Neuronal stem cell (in vitro differentiated cells): ENCODE results near the gene U2AF1L4.

Source experiments
- DNase-seq: peaks from one replicate; pipeline ENCODE4 v3.0.0-alpha.2; 2013; ENCODE audit warnings: low spot score
- H2AFZ ChIP-seq: one replicate; pipeline ENCODE4 v1.6.1; 2013; ENCODE audit warnings: mild to moderate bottlenecking, low read length, inconsistent platforms
- H2AK5ac ChIP-seq: 2 replicates; pipeline ENCODE4 v1.6.1; 2013; ENCODE audit warnings: low read depth, mild to moderate bottlenecking, inconsistent platforms, low read length, moderate library complexity, mixed read lengths
- H2BK120ac ChIP-seq: 2 replicates; pipeline ENCODE4 v1.6.1; 2013; ENCODE audit warnings: low read depth, mild to moderate bottlenecking, inconsistent platforms, low read length, moderate library complexity, mixed read lengths
- H2BK12ac ChIP-seq: one replicate; pipeline ENCODE4 v1.6.1; 2013; ENCODE audit warnings: low read length, inconsistent platforms
- H2BK15ac ChIP-seq: 2 replicates; pipeline ENCODE4 v1.6.1; 2013; ENCODE audit warnings: mild to moderate bottlenecking, low read length, inconsistent platforms, mixed read lengths
- H2BK5ac ChIP-seq: one replicate; pipeline ENCODE4 v1.6.1; 2013; ENCODE audit warnings: inconsistent platforms, mild to moderate bottlenecking, low read length, moderate library complexity
- H3K14ac ChIP-seq: one replicate; pipeline ENCODE4 v1.6.1; 2013; ENCODE audit warnings: low read length, inconsistent platforms
- H3K18ac ChIP-seq: 2 replicates; pipeline ENCODE4 v1.6.1; 2013; ENCODE audit warnings: low read length, inconsistent platforms
- H3K23ac ChIP-seq: 2 replicates; pipeline ENCODE4 v1.6.1; 2013; ENCODE audit warnings: low read depth, mild to moderate bottlenecking, mixed read lengths, low read length, inconsistent platforms; ENCODE audit not compliant: poor library complexity
- H3K27ac ChIP-seq: replicated peaks from 3 replicates; pipeline ENCODE4 v1.5.1; 2013; ENCODE audit warnings: low read length, inconsistent platforms
- H3K27me3 ChIP-seq, 3 experiments: 2 replicates each; pipeline ENCODE4 v1.6.1; 2013; ENCODE audit warnings: low read length in 3 of 3, mild to moderate bottlenecking in 2 of 3, inconsistent platforms in 1 of 3, low read depth in 1 of 3, mixed read lengths in 1 of 3, moderate library complexity in 1 of 3; ENCODE audit not compliant: control insufficient read depth in 3 of 3, insufficient read depth in 3 of 3
- H3K36me3 ChIP-seq, 2 donors: replicated peaks in 1 of 2; 2 replicates each; pipeline ENCODE4 v1.6.1; 2013; ENCODE audit warnings: low read length in 2 of 2; ENCODE audit not compliant: control insufficient read depth in 2 of 2, insufficient read depth in 2 of 2
- H3K4ac ChIP-seq: 2 replicates; pipeline ENCODE4 v1.6.1; 2013; ENCODE audit warnings: inconsistent platforms, mild to moderate bottlenecking, low read length, moderate library complexity
- H3K4me1 ChIP-seq, 2 donors: 1 replicate in 1 of 2; 2 replicates in 1 of 2; pipeline ENCODE4 v1.6.1; 2013; ENCODE audit warnings: low read length in 2 of 2, low read depth in 1 of 2; ENCODE audit not compliant: control insufficient read depth in 2 of 2, insufficient read depth in 1 of 2
- H3K4me2 ChIP-seq: one replicate; pipeline ENCODE4 v1.6.1; 2013; ENCODE audit warnings: mild to moderate bottlenecking, low read length, inconsistent platforms; ENCODE audit not compliant: insufficient read depth, poor library complexity, severe bottlenecking
- H3K4me3 ChIP-seq, 2 donors: 2 replicates each; pipeline ENCODE4 v1.5.1; 2013; ENCODE audit warnings: low read length in 2 of 2, mild to moderate bottlenecking in 2 of 2, inconsistent platforms in 1 of 2, moderate library complexity in 1 of 2
- H3K79me1 ChIP-seq: one replicate; pipeline ENCODE4 v1.6.1; 2013; ENCODE audit warnings: low read depth, mild to moderate bottlenecking, inconsistent platforms, low read length, moderate library complexity
- H3K9ac ChIP-seq: one replicate; pipeline ENCODE4 v1.6.1; 2013; ENCODE audit warnings: mild to moderate bottlenecking, low read depth, low read length, inconsistent platforms; ENCODE audit not compliant: poor library complexity
- H3K9me3 ChIP-seq, 2 donors: replicated peaks in 1 of 2; 2 replicates each; pipeline versions ENCODE3 to v1.6.1; 2013; ENCODE audit warnings: low read length in 2 of 2, mild to moderate bottlenecking in 2 of 2, inconsistent platforms in 1 of 2, low read depth in 1 of 2, mixed read lengths in 1 of 2, moderate library complexity in 1 of 2; ENCODE audit not compliant: control insufficient read depth in 2 of 2, insufficient read depth in 1 of 2
- H4K8ac ChIP-seq: one replicate; pipeline ENCODE4 v1.6.1; 2013; ENCODE audit warnings: low read depth, mild to moderate bottlenecking, inconsistent platforms, low read length, moderate library complexity
- H4K91ac ChIP-seq: one replicate; pipeline ENCODE4 v1.6.1; 2013; ENCODE audit warnings: low read length, low read depth, mild to moderate bottlenecking, inconsistent platforms; ENCODE audit not compliant: poor library complexity
- WGBS, 2 donors: extraction: QIAGEN DNeasy Blood & Tissue Kit; methylation state at CpG; one replicate each; pipeline ENCODE4 v1.1.7; 2013; ENCODE audit warnings: missing lambda C conversion rate in 2 of 2, mixed read lengths in 1 of 2; ENCODE audit not compliant: insufficient read length in 2 of 2, insufficient replicate concordance in 1 of 2; ENCODE audit errors: extremely low coverage in 2 of 2; 5-methylcytosine and 5-hydroxymethylcytosine counted together

U2AF1L4 gene

GRCh38 chr19:35693422-35693821 is 51.8 kb downstream of the U2AF1L4 start:
- no peaks in the 10 kb centered on the region for H3K9me3 ChIP-seq
- H2BK5ac ChIP-seq = no peak overlapping the region
- H3K9ac ChIP-seq = no peak overlapping the region
- H3K4ac ChIP-seq = no peak overlapping the region
- H3K18ac ChIP-seq = peak overlapping the region; percentile 33
- H3K27ac ChIP-seq = no peak overlapping the region
- DNase-seq = no peak
- no peak overlapping the region for H3K4me2 ChIP-seq
- H2AK5ac ChIP-seq = peak overlapping the region; percentile 81
- no peak overlapping the region for H4K91ac ChIP-seq
- H3K23ac ChIP-seq = no peak overlapping the region
- peak overlapping the region; percentile 94 for H2BK15ac ChIP-seq
- no peak overlapping the region for H2BK120ac ChIP-seq
- H2BK12ac ChIP-seq = no peak overlapping the region
- H2AFZ ChIP-seq = no peak overlapping the region
- no peaks in the 10 kb centered on the region for H3K4me1 ChIP-seq
- H3K36me3 ChIP-seq = no peaks in the 10 kb centered on the region
- H3K4me3 ChIP-seq = no peak overlapping the region
- no peak overlapping the region for H3K14ac ChIP-seq
- no peak overlapping the region for H4K8ac ChIP-seq
- WGBS, 2 donors = no CpG with 5 or more reads among the region's 8 CpGs
- no peaks in the 10 kb centered on the region for H3K27me3 ChIP-seq
- H3K79me1 ChIP-seq = no peaks in the 10 kb centered on the region
